Measurements from ENCODE around the gene PTRHD1.

The PTRHD1 gene

GRCh38 chr2:24830351-24830750, 37.2 kb upstream of the PTRHD1 start:
- DNase-seq, result no peak

- DNase-seq, result no peak
These were observed 35.2 kb upstream of the PTRHD1 start for GRCh38 chr2:24828238-24828996.

- peak; percentile 63 for DNase-seq
These were observed 34.4 kb upstream of the PTRHD1 start for GRCh38 chr2:24827321-24828237.

GRCh38 chr2:24826773-24827145, 33.6 kb upstream of the PTRHD1 start:
- no peak for DNase-seq

- DNase-seq, result no peak
These were observed 32.9 kb upstream of the PTRHD1 start for GRCh38 chr2:24825883-24826772.

GRCh38 chr2:24824966-24825882, 32.0 kb upstream of the PTRHD1 start:
- no peak for DNase-seq

- no peak for DNase-seq
These were observed 30.9 kb upstream of the PTRHD1 start for GRCh38 chr2:24824071-24824588.

- no peak for DNase-seq
These were observed 29.0 kb upstream of the PTRHD1 start for GRCh38 chr2:24822049-24822706.

GRCh38 chr2:24821433-24821891, 28.3 kb upstream of the PTRHD1 start:
- no peak for DNase-seq

GRCh38 chr2:24820598-24821432, 27.6 kb upstream of the PTRHD1 start:
- DNase-seq, result no peak

- DNase-seq, result no peak
These were observed 27.0 kb upstream of the PTRHD1 start for GRCh38 chr2:24820175-24820513.

GRCh38 chr2:24819442-24820174, 26.4 kb upstream of the PTRHD1 start:
- DNase-seq, result no peak

GRCh38 chr2:24818721-24819167, 25.6 kb upstream of the PTRHD1 start:
- DNase-seq, result no peak

- no peak for DNase-seq
These were observed 23.7 kb upstream of the PTRHD1 start for GRCh38 chr2:24816884-24817283.

GRCh38 chr2:24816404-24816803, 23.2 kb upstream of the PTRHD1 start:
- no peak for DNase-seq

GRCh38 chr2:24815171-24815570, 22.0 kb upstream of the PTRHD1 start:
- no peak for DNase-seq

- DNase-seq, result no peak
These were observed 21.3 kb upstream of the PTRHD1 start for GRCh38 chr2:24814516-24814915.

GRCh38 chr2:24813691-24814137, 20.5 kb upstream of the PTRHD1 start:
- DNase-seq, result no peak
